ENCODE data around the gene MAGED2. TPM values are rescaled to one million over a fixed set of nuclear protein-coding genes. Genes with fewer than 3 reads are reported as not detected.
A peak's percentile ranks its signal among the peaks of the same experiment; 100 is the strongest.

MAGED2 gene
- total RNA-seq, 1 experiment from 2014 or later, result 136 TPM

- no peak for TF ChIP-seq STAT6 (CRISPR knock-in tag; conservative IDR thresholded peaks at IDR 0.05; ENCODE audit: low read depth)
- TF ChIP-seq NFYB (CRISPR knock-in tag; conservative IDR thresholded peaks at IDR 0.05; ENCODE audit: low read depth), result no peak
These were observed 4.8 kb downstream of the MAGED2 start (continued) for GRCh38 chrX:54812306-54812705.

GRCh38 chrX:54817220-54817820 is 9.8 kb downstream of the MAGED2 start:
- no peak overlapping the region for H3K4me3 Mint-ChIP-seq
- H3K36me3 Mint-ChIP-seq, result peaks cover 37% of the 10 kb centered on the region
- ATAC-seq (no peak), DNase-seq (ENCODE audit: low spot score) (no peak)
- no peak overlapping the region for H3K27ac Mint-ChIP-seq
- no peaks in the 10 kb centered on the region for H3K9me3 Mint-ChIP-seq
- CTCF ChIA-PET, result no interaction called here
- TF ChIP-seq CREB1 (CRISPR knock-in tag; IDR thresholded peaks at IDR 0.05) (no peak), RELA (CRISPR knock-in tag; IDR thresholded peaks at IDR 0.05; ENCODE audit: borderline replicate concordance) (no peak), ESRRA (CRISPR knock-in tag; IDR thresholded peaks at IDR 0.05; ENCODE audit: borderline replicate concordance) (no peak), OVOL2 (CRISPR knock-in tag; IDR thresholded peaks at IDR 0.05; ENCODE audit: borderline replicate concordance) (no peak), RORB (CRISPR knock-in tag; IDR thresholded peaks at IDR 0.05) (peak; percentile 1; the same call in 1 of the 2 replicates), ZNF281 (CRISPR knock-in tag; IDR thresholded peaks at IDR 0.05) (no peak), NFE2L1 (CRISPR knock-in tag; IDR thresholded peaks at IDR 0.05) (no peak)
- POLR2A ChIA-PET, result no interaction called here
- 0 out of 2 replicates have a peak, but pooled peaks cover under 1% of the 10 kb centered on the region for H3K4me1 Mint-ChIP-seq
- no peaks in the 10 kb centered on the region for H3K27me3 Mint-ChIP-seq (ENCODE audit: low read depth)

- H3K4me1 Mint-ChIP-seq, result peaks cover 5% of the 10 kb centered on the region; the same call in 1 of the 2 replicates
- peaks cover 28% of the 10 kb centered on the region for H3K36me3 Mint-ChIP-seq
- H3K4me3 Mint-ChIP-seq, result no peak overlapping the region
- POLR2A ChIA-PET, result no interaction called here
- H3K27ac Mint-ChIP-seq, result no peak overlapping the region
- TF ChIP-seq ZNF416 (CRISPR knock-in tag; IDR thresholded peaks at IDR 0.05) (no peak), NFE2L1 (CRISPR knock-in tag; IDR thresholded peaks at IDR 0.05) (no peak), SOX15 (CRISPR knock-in tag; IDR thresholded peaks at IDR 0.05) (no peak), ATF1 (CRISPR knock-in tag; IDR thresholded peaks at IDR 0.05) (no peak), GRHL2 (CRISPR knock-in tag; IDR thresholded peaks at IDR 0.05; ENCODE audit: insufficient replicate concordance, severe bottlenecking) (no peak), NFYB (CRISPR knock-in tag; conservative IDR thresholded peaks at IDR 0.05; ENCODE audit: low read depth) (no peak), ZNF121 (CRISPR knock-in tag; IDR thresholded peaks at IDR 0.05) (no peak), RORB (CRISPR knock-in tag; IDR thresholded peaks at IDR 0.05) (no peak), E2F5 (CRISPR knock-in tag; IDR thresholded peaks at IDR 0.05) (no peak), FOXK1 (CRISPR knock-in tag; IDR thresholded peaks at IDR 0.05) (no peak), FOXJ3 (CRISPR knock-in tag; IDR thresholded peaks at IDR 0.05; ENCODE audit: borderline replicate concordance) (no peak), GABPB1 (CRISPR knock-in tag; IDR thresholded peaks at IDR 0.05) (no peak), NFATC4 (CRISPR knock-in tag; IDR thresholded peaks at IDR 0.05) (no peak), EMX1 (CRISPR knock-in tag; IDR thresholded peaks at IDR 0.05) (no peak), SMAD3 (CRISPR knock-in tag; IDR thresholded peaks at IDR 0.05; ENCODE audit: borderline replicate concordance) (no peak), ZNF396 (CRISPR knock-in tag; IDR thresholded peaks at IDR 0.05; ENCODE audit: borderline replicate concordance) (no peak), KAT7 (CRISPR knock-in tag; IDR thresholded peaks at IDR 0.05; ENCODE audit: borderline replicate concordance) (no peak)
- DNase-seq (ENCODE audit: low spot score) (no peak), ATAC-seq (peak; percentile 43)
- no peaks in the 10 kb centered on the region for H3K9me3 Mint-ChIP-seq
- H3K27me3 Mint-ChIP-seq (ENCODE audit: low read depth), result no peaks in the 10 kb centered on the region
- CTCF ChIA-PET, result no interaction called here
These were observed 10.7 kb downstream of the MAGED2 start for GRCh38 chrX:54818221-54818620.

All from WTC11 (cell line).